ENCODE measurements around the gene JAG2. TPM values are rescaled to one million over a fixed set of nuclear protein-coding genes. Genes with fewer than 3 reads are reported as not detected.
A peak's percentile ranks its signal among the peaks of the same experiment; 100 is the strongest.

JAG2 gene
- total and polyA plus RNA-seq, 2 of the 13 experiments (the other 11 are each of a cell fraction or from before 2014, with no cell fraction given), result 0.04 to 0.16 TPM

DNA sequence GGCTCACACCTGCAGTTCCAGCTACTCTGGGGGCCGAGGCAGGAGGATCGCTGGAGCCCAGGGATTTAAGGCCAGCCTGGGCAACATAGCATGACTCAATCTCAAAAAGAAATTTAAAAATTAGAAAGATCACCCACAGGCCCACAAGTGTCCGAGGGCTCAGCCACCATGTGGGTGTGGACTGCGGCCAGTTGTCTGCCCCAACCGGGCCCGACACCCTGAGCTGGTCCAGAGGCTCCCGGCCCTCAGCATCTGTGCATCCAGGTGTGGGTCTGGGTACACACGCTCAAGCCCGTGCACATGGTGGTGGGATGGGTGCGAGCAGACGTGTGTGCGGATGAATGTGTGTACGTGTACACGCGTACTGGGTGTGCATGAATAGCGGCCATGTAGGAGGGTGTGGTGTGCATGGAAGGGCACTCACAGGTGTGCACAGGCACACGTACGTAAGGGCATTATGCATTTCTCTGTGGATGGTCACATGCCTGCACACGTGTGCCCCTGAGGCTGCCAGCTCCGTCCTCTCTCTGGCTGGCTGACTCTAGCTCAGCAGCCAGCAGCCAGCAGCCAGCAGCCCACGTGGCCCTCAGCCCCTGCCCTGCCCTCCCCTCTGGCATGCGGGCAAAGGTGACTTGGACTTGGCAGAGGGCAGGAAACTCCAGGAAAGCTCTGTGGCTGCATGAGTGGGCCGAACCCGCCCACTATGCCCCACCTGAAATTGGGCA is 35.8 kb upstream of the JAG2 start:
- H3K36me3 ChIP-seq (replicated peaks in 1 of 2; ENCODE audit: control insufficient read depth in 1 of 2, insufficient read depth in 2 of 2, low read length in 2 of 2), result no peaks in the 10 kb centered on the region
- in situ Hi-C loops (cut with HindIII; ENCODE audit: extremely low pct_ligation_motif_present, low pct_unique_long_range_greater_than_20kb) (loop anchor here (5.0 kb wide), 1 partner anchor 78 kb away; no protein-coding TSS in a partner anchor), intact Hi-C loops (cut with micrococcal nuclease; ENCODE audit: unreplicated experiment) (no loop called here)
- no peak overlapping the region for H3K27ac ChIP-seq (ENCODE audit: extremely low read length, insufficient read depth, low read length)
- no TSS peak for BruUV-seq (replicated peaks)
- no peak for DNase-seq (ENCODE audit: low spot score)
- peaks cover 1 to 30% of the 10 kb centered on the region in 2 experiments; a peak in 3 of 5 replicates for H3K27me3 ChIP-seq (ENCODE audit: control insufficient read depth in 1 of 2, insufficient read depth in 2 of 2, low read length in 2 of 2)
- no peak for FAIRE-seq
- no peak overlapping the region for H3K9ac ChIP-seq (ENCODE audit: insufficient read depth, low read depth, low read length)
- H3K4me1 ChIP-seq (ENCODE audit: insufficient read depth, low read length), result peaks cover 21% of the 10 kb centered on the region
- CTCF ChIA-PET (ENCODE audit: low intra/inter-chr PET ratio, low total read pairs), result no interaction called here
- H4K20me1 ChIP-seq (ENCODE audit: insufficient read depth, low read length), result no peaks in the 10 kb centered on the region; the same call in 1 of the 2 replicates
- no peaks in the 10 kb centered on the region for H3K9me3 ChIP-seq (ENCODE audit: low read length)
- POLR2A ChIA-PET, result no interaction called here
- no peak overlapping the region for H2AFZ ChIP-seq (ENCODE audit: low read length)
- no peak overlapping the region for H3K4me3 ChIP-seq (replicated peaks in 1 of 3; ENCODE audit: insufficient read depth in 1 of 3, low read depth in 2 of 3, low read length in 3 of 3)
- no peak overlapping the region for H3K4me2 ChIP-seq (ENCODE audit: low read depth, low read length)
- H3K79me2 ChIP-seq (ENCODE audit: insufficient read depth, low read length), result no peaks in the 10 kb centered on the region
- no peak for ATAC-seq
- 41% methylated on average over 20 of the region's 24 CpGs for WGBS (ENCODE audit: low lambda C conversion rate)
- TF ChIP-seq ARNTL (CRISPR knock-in tag; IDR thresholded peaks at IDR 0.05) (peak; percentile 71), RAD51 (IDR thresholded peaks at IDR 0.05; ENCODE audit: borderline replicate concordance) (peak; percentile 32; the same call in 1 of the 2 replicates), XBP1 (CRISPR knock-in tag; IDR thresholded peaks at IDR 0.05) (no peak), PHF5A (CRISPR knock-in tag; IDR thresholded peaks at IDR 0.05; ENCODE audit: low read depth, unreplicated experiment) (no peak), HNRNPL (IDR thresholded peaks at IDR 0.05; ENCODE audit: low read depth, low read length) (peak; percentile 78), AKAP8 (CRISPR knock-in tag; IDR thresholded peaks at IDR 0.05) (peak; percentile 65), RXRB (CRISPR knock-in tag; IDR thresholded peaks at IDR 0.05; ENCODE audit: borderline replicate concordance) (peak; percentile 13; the same call in 1 of the 2 replicates), RXRA (CRISPR knock-in tag; IDR thresholded peaks at IDR 0.05) (0 out of 2 replicates have a peak, but pooled peaks have one; percentile 19), ASH2L (IDR thresholded peaks at IDR 0.05; ENCODE audit: insufficient read length, low read depth, low read length) (no peak), ZEB1 (IDR thresholded peaks at IDR 0.05; ENCODE audit: insufficient replicate concordance, low read depth) (no peak), RBFOX2 (IDR thresholded peaks at IDR 0.05; ENCODE audit: low read depth, low read length) (no peak), MYC (CRISPR knock-in tag; IDR thresholded peaks at IDR 0.05; ENCODE audit: borderline replicate concordance) (peak; percentile 43; the same call in 1 of the 2 replicates), MAF1 (CRISPR knock-in tag; IDR thresholded peaks at IDR 0.05; ENCODE audit: borderline replicate concordance) (no peak)
- TF ChIP-seq, protein P1, sequence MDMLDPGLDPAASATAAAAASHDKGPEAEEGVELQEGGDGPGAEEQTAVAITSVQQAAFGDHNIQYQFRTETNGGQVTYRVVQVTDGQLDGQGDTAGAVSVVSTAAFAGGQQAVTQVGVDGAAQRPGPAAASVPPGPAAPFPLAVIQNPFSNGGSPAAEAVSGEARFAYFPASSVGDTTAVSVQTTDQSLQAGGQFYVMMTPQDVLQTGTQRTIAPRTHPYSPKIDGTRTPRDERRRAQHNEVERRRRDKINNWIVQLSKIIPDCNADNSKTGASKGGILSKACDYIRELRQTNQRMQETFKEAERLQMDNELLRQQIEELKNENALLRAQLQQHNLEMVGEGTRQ (IDR thresholded peaks at IDR 0.05; ENCODE audit: low read depth, low read length), result 0 out of 2 replicates have a peak, but pooled peaks have one; percentile 4
- TF ChIP-seq, protein P1 (CRISPR knock-in tag; IDR thresholded peaks at IDR 0.05; ENCODE audit: borderline replicate concordance), result no peak
- TF ChIP-seq, protein P2, sequence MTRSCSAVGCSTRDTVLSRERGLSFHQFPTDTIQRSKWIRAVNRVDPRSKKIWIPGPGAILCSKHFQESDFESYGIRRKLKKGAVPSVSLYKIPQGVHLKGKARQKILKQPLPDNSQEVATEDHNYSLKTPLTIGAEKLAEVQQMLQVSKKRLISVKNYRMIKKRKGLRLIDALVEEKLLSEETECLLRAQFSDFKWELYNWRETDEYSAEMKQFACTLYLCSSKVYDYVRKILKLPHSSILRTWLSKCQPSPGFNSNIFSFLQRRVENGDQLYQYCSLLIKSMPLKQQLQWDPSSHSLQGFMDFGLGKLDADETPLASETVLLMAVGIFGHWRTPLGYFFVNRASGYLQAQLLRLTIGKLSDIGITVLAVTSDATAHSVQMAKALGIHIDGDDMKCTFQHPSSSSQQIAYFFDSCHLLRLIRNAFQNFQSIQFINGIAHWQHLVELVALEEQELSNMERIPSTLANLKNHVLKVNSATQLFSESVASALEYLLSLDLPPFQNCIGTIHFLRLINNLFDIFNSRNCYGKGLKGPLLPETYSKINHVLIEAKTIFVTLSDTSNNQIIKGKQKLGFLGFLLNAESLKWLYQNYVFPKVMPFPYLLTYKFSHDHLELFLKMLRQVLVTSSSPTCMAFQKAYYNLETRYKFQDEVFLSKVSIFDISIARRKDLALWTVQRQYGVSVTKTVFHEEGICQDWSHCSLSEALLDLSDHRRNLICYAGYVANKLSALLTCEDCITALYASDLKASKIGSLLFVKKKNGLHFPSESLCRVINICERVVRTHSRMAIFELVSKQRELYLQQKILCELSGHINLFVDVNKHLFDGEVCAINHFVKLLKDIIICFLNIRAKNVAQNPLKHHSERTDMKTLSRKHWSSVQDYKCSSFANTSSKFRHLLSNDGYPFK (CRISPR knock-in tag; IDR thresholded peaks at IDR 0.05; ENCODE audit: borderline replicate concordance), result no peak
- TF ChIP-seq, protein P3, sequence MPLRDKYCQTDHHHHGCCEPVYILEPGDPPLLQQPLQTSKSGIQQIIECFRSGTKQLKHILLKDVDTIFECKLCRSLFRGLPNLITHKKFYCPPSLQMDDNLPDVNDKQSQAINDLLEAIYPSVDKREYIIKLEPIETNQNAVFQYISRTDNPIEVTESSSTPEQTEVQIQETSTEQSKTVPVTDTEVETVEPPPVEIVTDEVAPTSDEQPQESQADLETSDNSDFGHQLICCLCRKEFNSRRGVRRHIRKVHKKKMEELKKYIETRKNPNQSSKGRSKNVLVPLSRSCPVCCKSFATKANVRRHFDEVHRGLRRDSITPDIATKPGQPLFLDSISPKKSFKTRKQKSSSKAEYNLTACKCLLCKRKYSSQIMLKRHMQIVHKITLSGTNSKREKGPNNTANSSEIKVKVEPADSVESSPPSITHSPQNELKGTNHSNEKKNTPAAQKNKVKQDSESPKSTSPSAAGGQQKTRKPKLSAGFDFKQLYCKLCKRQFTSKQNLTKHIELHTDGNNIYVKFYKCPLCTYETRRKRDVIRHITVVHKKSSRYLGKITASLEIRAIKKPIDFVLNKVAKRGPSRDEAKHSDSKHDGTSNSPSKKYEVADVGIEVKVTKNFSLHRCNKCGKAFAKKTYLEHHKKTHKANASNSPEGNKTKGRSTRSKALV (CRISPR knock-in tag; IDR thresholded peaks at IDR 0.05), result no peak
